ENCODE measurements around the gene KAZN.

DNA sequence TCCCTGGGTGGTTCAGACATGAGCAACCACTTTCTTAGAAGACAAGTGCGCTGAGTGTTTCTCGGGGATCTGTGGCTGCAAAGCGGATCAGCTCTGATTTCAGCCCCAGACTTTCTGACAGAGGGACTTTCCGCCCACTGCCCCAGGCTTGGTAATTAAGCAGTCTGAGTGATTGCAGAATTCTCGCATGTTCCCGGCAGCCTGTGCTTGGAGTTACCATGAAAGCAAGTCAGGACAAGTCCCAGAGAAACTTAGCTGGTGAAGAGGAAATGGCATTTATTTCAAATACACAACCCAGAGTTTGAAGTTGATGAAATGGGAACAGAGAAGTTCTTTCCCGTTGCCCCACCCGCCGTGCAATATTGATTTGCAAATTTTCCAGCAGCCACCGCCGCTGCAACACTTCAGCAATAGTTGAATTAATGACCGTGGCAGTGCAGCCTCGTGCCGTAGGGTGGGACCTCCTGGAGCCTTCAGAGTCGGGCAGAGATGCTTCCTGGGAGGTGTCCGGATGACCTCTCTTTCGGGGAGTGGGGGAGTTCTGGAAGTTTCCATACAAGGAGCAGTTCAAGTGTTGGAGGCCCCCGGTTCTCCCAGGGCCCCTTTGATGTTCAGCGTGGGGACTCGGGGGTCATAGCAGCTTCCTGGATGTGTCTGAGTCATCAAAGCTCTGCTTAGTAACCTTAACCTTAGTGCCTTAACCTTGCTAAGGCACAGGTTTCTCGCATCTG, 134.7 kb downstream of the KAZN start:
- TF ChIP-seq, protein P1, sequence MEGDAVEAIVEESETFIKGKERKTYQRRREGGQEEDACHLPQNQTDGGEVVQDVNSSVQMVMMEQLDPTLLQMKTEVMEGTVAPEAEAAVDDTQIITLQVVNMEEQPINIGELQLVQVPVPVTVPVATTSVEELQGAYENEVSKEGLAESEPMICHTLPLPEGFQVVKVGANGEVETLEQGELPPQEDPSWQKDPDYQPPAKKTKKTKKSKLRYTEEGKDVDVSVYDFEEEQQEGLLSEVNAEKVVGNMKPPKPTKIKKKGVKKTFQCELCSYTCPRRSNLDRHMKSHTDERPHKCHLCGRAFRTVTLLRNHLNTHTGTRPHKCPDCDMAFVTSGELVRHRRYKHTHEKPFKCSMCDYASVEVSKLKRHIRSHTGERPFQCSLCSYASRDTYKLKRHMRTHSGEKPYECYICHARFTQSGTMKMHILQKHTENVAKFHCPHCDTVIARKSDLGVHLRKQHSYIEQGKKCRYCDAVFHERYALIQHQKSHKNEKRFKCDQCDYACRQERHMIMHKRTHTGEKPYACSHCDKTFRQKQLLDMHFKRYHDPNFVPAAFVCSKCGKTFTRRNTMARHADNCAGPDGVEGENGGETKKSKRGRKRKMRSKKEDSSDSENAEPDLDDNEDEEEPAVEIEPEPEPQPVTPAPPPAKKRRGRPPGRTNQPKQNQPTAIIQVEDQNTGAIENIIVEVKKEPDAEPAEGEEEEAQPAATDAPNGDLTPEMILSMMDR (IDR thresholded peaks at IDR 0.05) = no peak
- TF ChIP-seq EP300 (IDR thresholded peaks at IDR 0.05) = no peak
